DOHH2 (cell line): ENCODE data around the gene ALS2.

Experiments used
- EZH2phosphoT487 ChIP-seq: fragments of 200-600 bp; sonication (generic); IDR thresholded peaks from 2 replicates; pipeline ENCODE4 v1.6.1; 2017; ENCODE audit warnings: borderline replicate concordance, mild to moderate bottlenecking, antibody characterized with exemption, low read length, moderate library complexity, mixed read lengths
- TF ChIP-seq, protein P1 (sequence below): fragments of 200-600 bp; sonication (generic); IDR thresholded peaks from one replicate; pipeline ENCODE4 v1.5.1; 2014; ENCODE audit warnings: antibody characterized with exemption, mild to moderate bottlenecking, low read depth, low read length; ENCODE audit not compliant: poor library complexity, severe bottlenecking

DNA sequence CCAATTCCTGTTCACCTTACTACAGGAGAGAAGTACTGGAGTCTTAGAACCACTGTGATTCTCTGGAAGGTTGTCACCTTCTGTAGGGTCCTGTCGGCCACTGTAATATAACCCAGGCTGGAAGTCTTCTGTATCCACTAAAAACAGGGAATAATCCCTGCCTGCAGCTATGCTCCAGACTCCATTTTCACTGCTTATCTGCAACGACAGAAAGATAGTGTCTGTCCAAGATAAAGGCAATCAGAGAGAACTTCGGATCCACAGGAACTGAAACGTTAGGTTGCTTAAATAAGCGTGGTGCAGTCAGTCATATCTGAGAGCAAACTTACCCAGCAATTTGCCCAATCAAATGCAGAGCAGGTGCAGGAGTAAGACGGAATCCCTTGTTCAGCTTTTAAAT lies 34.2 kb downstream of the ALS2 start:
- TF ChIP-seq, protein P1, sequence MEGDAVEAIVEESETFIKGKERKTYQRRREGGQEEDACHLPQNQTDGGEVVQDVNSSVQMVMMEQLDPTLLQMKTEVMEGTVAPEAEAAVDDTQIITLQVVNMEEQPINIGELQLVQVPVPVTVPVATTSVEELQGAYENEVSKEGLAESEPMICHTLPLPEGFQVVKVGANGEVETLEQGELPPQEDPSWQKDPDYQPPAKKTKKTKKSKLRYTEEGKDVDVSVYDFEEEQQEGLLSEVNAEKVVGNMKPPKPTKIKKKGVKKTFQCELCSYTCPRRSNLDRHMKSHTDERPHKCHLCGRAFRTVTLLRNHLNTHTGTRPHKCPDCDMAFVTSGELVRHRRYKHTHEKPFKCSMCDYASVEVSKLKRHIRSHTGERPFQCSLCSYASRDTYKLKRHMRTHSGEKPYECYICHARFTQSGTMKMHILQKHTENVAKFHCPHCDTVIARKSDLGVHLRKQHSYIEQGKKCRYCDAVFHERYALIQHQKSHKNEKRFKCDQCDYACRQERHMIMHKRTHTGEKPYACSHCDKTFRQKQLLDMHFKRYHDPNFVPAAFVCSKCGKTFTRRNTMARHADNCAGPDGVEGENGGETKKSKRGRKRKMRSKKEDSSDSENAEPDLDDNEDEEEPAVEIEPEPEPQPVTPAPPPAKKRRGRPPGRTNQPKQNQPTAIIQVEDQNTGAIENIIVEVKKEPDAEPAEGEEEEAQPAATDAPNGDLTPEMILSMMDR = no peak
- no peak for TF ChIP-seq EZH2phosphoT487
